HEK293 (cell line): ENCODE data around the gene KRT16.

Experiments used
- CTCF ChIA-PET: fragments of 350-600 bp; formaldehyde crosslinking; extraction: SDS; loops from one replicate; lab custom pipeline; 2021; ENCODE audit warnings: antibody characterized with exemption; lab: Yijun Ruan, JAX
- POLR2A ChIA-PET: fragments of 300-600 bp; formaldehyde crosslinking; extraction: SDS; loops from one replicate; lab custom pipeline; 2020; ENCODE audit warnings: antibody characterized with exemption, inconsistent platforms; lab: Yijun Ruan, JAX
- H3K27ac ChIP-seq: fragments of 200-500 bp; sonication (Bioruptor generic); 2 replicates; pipeline ENCODE4 v1.5.1; 2014; ENCODE audit warnings: low read depth, low read length, control low read depth, inconsistent platforms; ENCODE audit errors: extremely low read depth
- H3K36me3 ChIP-seq, 2 experiments: fragments of 200-500 bp in 1 of 2; sonication (Bioruptor generic) in 1 of 2; 1 replicate in 1 of 2; 2 replicates in 1 of 2; pipeline ENCODE4 v1.5.1; 2014 to 2017; ENCODE audit warnings: inconsistent platforms in 2 of 2, low read length in 2 of 2; ENCODE audit not compliant: control insufficient read depth in 2 of 2, insufficient read depth in 1 of 2
- H3K4me1 ChIP-seq: fragments of 200-500 bp; sonication (Bioruptor generic); 2 replicates; pipeline ENCODE4 v1.5.1; 2014; ENCODE audit warnings: mild to moderate bottlenecking, low read length, inconsistent platforms; ENCODE audit not compliant: control insufficient read depth, insufficient read depth
- H3K4me3 ChIP-seq: 2 replicates; pipeline ENCODE4 v1.5.1; 2011; ENCODE audit warnings: low read depth, mild to moderate bottlenecking, control low read depth, low read length, moderate library complexity
- H3K9me3 ChIP-seq: fragments of 200-500 bp; sonication (Bioruptor generic); 2 replicates; pipeline ENCODE4 v1.5.1; 2014; ENCODE audit warnings: low read depth, low read length, inconsistent platforms; ENCODE audit not compliant: control insufficient read depth, insufficient read depth
- EGR2 ChIP-seq: fragments of 450-650 bp; formaldehyde crosslinking; IDR thresholded peaks from 2 replicates; pipeline ENCODE4 v1.5.1; 2016; ENCODE audit warnings: low read depth, missing biosample characterization, missing genetic modification characterization
- ZFHX2 ChIP-seq: fragments of 450-650 bp; formaldehyde crosslinking; conservative IDR thresholded peaks from 2 replicates; pipeline ENCODE4 v1.5.1; 2016; ENCODE audit warnings: missing biosample characterization, missing genetic modification characterization
- ZNF202 ChIP-seq: fragments of 450-650 bp; formaldehyde crosslinking; IDR thresholded peaks from 2 replicates; pipeline ENCODE4 v1.5.1; 2016; ENCODE audit warnings: missing biosample characterization, missing genetic modification characterization, borderline replicate concordance
- ZNF239 ChIP-seq: fragments of 450-650 bp; formaldehyde crosslinking; IDR thresholded peaks from 2 replicates; pipeline ENCODE4 v1.5.1; 2016; ENCODE audit warnings: missing biosample characterization, missing genetic modification characterization
- ZNF366 ChIP-seq: fragments of 450-650 bp; formaldehyde crosslinking; conservative IDR thresholded peaks from 2 replicates; pipeline ENCODE4 v1.5.1; 2016; ENCODE audit warnings: missing biosample characterization, missing genetic modification characterization
- ZNF37A ChIP-seq: fragments of 450-650 bp; IDR thresholded peaks from 2 replicates; pipeline ENCODE4 v1.5.1; 2018; ENCODE audit warnings: missing biosample characterization, missing genetic modification characterization
- ZNF521 ChIP-seq: fragments of 450-650 bp; formaldehyde crosslinking; IDR thresholded peaks from 2 replicates; pipeline ENCODE4 v1.5.1; 2017; ENCODE audit warnings: missing biosample characterization, mild to moderate bottlenecking, missing genetic modification characterization
- ZNF529 ChIP-seq: fragments of 450-650 bp; formaldehyde crosslinking; IDR thresholded peaks from 2 replicates; pipeline ENCODE4 v1.5.1; 2017; ENCODE audit warnings: missing genetic modification characterization, missing biosample characterization; ENCODE audit not compliant: insufficient replicate concordance
- ZNF544 ChIP-seq: fragments of 450-650 bp; formaldehyde crosslinking; IDR thresholded peaks from 2 replicates; pipeline ENCODE4 v1.5.0; 2017; ENCODE audit warnings: missing biosample characterization, missing genetic modification characterization
- ZNF555 ChIP-seq: fragments of 450-650 bp; formaldehyde crosslinking; conservative IDR thresholded peaks from 2 replicates; pipeline ENCODE4 v1.5.1; 2017; ENCODE audit warnings: missing biosample characterization, mild to moderate bottlenecking, missing genetic modification characterization, inconsistent platforms
- ZNF621 ChIP-seq: fragments of 450-650 bp; formaldehyde crosslinking; IDR thresholded peaks from 2 replicates; pipeline ENCODE4 v1.5.1; 2017; ENCODE audit warnings: missing biosample characterization, missing genetic modification characterization
- ZNF664 ChIP-seq: fragments of 450-650 bp; formaldehyde crosslinking; IDR thresholded peaks from 2 replicates; pipeline ENCODE4 v1.5.1; 2016; ENCODE audit warnings: missing biosample characterization, missing genetic modification characterization
- ZNF704 ChIP-seq: fragments of 450-650 bp; formaldehyde crosslinking; IDR thresholded peaks from 2 replicates; pipeline ENCODE4 v1.5.1; 2016; ENCODE audit warnings: missing biosample characterization, missing genetic modification characterization
- ZNF777 ChIP-seq: fragments of 450-650 bp; formaldehyde crosslinking; IDR thresholded peaks from 2 replicates; pipeline ENCODE4 v1.5.1; 2017; ENCODE audit warnings: missing biosample characterization, missing genetic modification characterization, borderline replicate concordance
- TF ChIP-seq, protein P1 (sequence below): fragments of 450-650 bp; formaldehyde crosslinking; IDR thresholded peaks from 2 replicates; pipeline ENCODE4 v1.5.1; 2016; ENCODE audit warnings: missing biosample characterization, missing genetic modification characterization
- TF ChIP-seq, protein P2 (sequence below): fragments of 450-650 bp; formaldehyde crosslinking; IDR thresholded peaks from 2 replicates; pipeline ENCODE4 v1.5.0; 2017; ENCODE audit warnings: missing biosample characterization, missing genetic modification characterization, borderline replicate concordance
- TF ChIP-seq, protein P3 (sequence below): fragments of 450-650 bp; formaldehyde crosslinking; IDR thresholded peaks from 2 replicates; pipeline ENCODE4 v1.5.1; 2017; ENCODE audit warnings: missing biosample characterization, missing genetic modification characterization

Gene KRT16

GRCh38 chr17:41595585-41595984 is 17.0 kb downstream of the KRT16 start (continued):
- no peak for TF ChIP-seq ZNF704 (tag by site-specific recombination)
- TF ChIP-seq ZNF37A (tag by site-specific recombination), result no peak
- TF ChIP-seq ZNF544 (tag by site-specific recombination), result no peak
- TF ChIP-seq ZNF555 (tag by site-specific recombination), result no peak
- TF ChIP-seq ZNF202 (tag by site-specific recombination), result no peak
- TF ChIP-seq, protein P1, sequence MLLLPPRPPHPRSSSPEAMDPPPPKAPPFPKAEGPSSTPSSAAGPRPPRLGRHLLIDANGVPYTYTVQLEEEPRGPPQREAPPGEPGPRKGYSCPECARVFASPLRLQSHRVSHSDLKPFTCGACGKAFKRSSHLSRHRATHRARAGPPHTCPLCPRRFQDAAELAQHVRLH, result no peak
- TF ChIP-seq ZNF777 (tag by site-specific recombination), result no peak

DNA sequence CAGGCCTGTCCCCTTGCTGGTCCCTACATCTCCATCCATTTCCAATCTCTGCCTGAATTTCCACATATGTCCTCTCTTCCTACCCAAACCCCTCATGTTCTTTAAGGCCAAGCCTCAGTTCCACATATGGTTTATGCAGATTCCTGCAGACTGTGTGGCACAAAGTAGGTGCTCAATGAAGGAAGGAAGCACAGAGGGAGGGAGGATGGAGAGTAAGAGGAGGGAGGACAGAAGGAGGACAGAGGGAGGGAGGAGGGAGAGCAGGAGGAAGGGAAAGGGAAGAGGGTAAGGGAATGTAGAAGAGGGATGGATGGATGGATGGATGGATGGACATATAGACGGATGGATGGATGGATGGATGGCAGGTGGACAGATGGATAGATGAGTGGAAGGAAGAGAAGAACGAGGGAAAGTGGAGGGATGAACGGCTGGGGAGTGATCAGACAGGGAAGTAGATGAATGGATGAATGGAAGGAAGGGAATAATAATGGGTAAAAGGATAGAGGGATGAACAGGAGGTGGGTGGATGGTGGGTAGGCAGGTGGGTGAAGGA is 18.1 kb downstream of the KRT16 start:
- TF ChIP-seq ZNF239 (tag by site-specific recombination) (no peak), ZNF529 (tag by site-specific recombination) (no peak), ZNF621 (0 out of 2 replicates have a peak, but pooled peaks have one; percentile 57), ZNF521 (tag by site-specific recombination) (peak; percentile 36; the same call in 1 of the 2 replicates), ZFHX2 (tag by site-specific recombination) (0 out of 2 replicates have a peak, but pooled peaks have one; percentile 8), ZNF664 (tag by site-specific recombination) (peak; percentile 51; the same call in 1 of the 2 replicates), ZNF366 (tag by site-specific recombination) (peak; percentile 97), ZNF704 (tag by site-specific recombination) (no peak), EGR2 (tag by site-specific recombination) (0 out of 2 replicates have a peak, but pooled peaks have one; percentile 31)
- TF ChIP-seq, protein P2, sequence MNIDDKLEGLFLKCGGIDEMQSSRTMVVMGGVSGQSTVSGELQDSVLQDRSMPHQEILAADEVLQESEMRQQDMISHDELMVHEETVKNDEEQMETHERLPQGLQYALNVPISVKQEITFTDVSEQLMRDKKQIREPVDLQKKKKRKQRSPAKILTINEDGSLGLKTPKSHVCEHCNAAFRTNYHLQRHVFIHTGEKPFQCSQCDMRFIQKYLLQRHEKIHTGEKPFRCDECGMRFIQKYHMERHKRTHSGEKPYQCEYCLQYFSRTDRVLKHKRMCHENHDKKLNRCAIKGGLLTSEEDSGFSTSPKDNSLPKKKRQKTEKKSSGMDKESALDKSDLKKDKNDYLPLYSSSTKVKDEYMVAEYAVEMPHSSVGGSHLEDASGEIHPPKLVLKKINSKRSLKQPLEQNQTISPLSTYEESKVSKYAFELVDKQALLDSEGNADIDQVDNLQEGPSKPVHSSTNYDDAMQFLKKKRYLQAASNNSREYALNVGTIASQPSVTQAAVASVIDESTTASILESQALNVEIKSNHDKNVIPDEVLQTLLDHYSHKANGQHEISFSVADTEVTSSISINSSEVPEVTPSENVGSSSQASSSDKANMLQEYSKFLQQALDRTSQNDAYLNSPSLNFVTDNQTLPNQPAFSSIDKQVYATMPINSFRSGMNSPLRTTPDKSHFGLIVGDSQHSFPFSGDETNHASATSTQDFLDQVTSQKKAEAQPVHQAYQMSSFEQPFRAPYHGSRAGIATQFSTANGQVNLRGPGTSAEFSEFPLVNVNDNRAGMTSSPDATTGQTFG (tag by site-specific recombination), result 0 out of 2 replicates have a peak, but pooled peaks have one; percentile 40
- TF ChIP-seq, protein P3, sequence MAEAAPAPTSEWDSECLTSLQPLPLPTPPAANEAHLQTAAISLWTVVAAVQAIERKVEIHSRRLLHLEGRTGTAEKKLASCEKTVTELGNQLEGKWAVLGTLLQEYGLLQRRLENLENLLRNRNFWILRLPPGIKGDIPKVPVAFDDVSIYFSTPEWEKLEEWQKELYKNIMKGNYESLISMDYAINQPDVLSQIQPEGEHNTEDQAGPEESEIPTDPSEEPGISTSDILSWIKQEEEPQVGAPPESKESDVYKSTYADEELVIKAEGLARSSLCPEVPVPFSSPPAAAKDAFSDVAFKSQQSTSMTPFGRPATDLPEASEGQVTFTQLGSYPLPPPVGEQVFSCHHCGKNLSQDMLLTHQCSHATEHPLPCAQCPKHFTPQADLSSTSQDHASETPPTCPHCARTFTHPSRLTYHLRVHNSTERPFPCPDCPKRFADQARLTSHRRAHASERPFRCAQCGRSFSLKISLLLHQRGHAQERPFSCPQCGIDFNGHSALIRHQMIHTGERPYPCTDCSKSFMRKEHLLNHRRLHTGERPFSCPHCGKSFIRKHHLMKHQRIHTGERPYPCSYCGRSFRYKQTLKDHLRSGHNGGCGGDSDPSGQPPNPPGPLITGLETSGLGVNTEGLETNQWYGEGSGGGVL (tag by site-specific recombination), result peak; percentile 28; the same call in 1 of the 2 replicates
- CTCF ChIA-PET, result interaction anchor here (0.9 to 1.9 kb wide), 3 partner anchors 12 to 54 kb away, joined by 3 to 7 read pairs (median 6); no protein-coding TSS in a partner anchor
- H3K27ac ChIP-seq, result no peak overlapping the region
- no peaks in the 10 kb centered on the region for H3K4me1 ChIP-seq
- POLR2A ChIA-PET, result no interaction called here
- no peaks in the 10 kb centered on the region for H3K9me3 ChIP-seq
- no peaks in the 10 kb centered on the region for H3K36me3 ChIP-seq
- no peak overlapping the region for H3K4me3 ChIP-seq
